HG03175 (cell line): ENCODE measurements around the gene RAB11B.
"Not testable (repeated sequence)": the region's sequence is repeated elsewhere in the genome, so short reads cannot be mapped to it uniquely, and the experiment has no call there.

ENCODE experiments used
- ATAC-seq: cut with Tn5 transposase; IDR thresholded peaks from one replicate; pipeline ENCODE4 v1.9.1; 2021; ENCODE audit warnings: mild to moderate bottlenecking, moderate library complexity; ENCODE audit not compliant: unreplicated experiment

The RAB11B gene

DNA sequence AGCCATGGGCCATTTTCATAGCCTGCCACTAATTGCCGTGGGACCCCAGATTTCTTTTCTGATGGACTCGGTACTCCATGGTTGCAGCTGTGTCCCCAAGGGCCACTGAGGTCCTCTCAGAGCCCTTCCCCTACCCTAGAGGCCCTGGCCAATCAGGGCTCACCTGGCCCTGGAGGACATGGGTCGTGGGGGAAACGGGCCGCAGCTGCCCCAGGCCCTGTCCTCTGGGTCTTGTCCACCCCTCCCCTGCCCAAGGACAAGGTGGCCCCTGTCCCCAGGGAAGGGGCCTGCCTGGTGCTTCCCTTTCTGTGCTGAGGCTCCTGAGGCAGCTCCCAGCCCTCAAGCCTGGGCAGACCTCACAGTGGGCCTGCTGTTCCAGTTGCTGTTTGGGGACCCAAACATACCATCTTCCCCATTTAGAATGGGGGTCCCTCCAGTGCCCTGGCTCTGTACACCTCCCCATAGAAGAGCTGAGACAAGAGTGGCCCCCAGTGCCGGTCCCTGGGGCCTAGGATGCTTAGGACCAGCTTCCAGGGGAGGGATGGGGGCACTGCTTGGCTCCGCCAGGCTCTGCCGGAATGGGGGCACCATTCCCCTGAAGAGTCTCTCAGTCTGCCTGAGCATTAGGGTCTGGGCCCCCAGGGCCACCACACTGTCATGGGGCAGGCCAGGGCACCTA, 3.2 kb downstream of the RAB11B start:
- ATAC-seq: no peak

DNA sequence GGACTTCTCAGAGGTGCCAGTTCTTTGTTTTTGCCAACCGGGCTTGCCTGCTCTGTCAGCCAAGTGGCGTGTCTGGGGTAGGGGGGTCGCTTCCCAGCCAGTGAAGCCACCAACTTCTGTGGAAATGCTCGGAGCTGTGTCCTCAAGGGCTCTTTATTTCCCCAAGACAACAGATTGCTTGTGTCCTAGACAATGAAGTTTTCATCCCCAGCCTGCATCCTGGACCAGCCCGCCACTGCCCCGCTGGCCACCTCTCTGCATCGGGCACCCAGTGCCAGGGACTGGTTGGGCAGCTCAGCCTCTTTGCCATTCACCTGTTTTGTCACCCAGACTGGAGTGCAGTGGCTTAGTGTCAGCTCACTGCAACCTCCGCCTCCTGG, 3.7 kb downstream of the RAB11B start:
- no peak for ATAC-seq

DNA sequence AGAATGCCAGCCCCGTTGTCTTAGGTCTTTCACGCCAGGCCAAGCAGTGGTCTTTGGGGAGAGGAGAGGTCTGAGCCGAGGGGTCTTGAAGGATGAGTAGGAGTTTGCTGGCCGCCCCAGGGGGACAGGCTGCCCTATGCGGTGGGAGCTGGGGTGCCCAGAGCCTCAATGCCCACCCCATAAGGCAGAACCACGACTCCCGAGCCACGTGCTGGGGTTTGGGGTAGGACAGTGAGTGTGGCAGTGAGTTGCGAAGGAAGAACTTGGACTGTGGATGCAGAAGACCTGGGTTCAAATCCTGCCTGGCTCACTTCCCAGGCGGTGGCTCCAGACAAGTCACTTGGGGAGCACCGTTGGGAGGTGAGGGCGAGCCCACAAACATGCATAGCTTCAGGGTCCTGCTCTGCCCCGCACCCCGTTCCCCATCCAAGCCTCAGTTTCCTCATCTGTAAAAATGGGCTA, 5.5 kb downstream of the RAB11B start:
- ATAC-seq: no peak

GRCh38 chr19:8396185-8396562, 6.0 kb downstream of the RAB11B start:
- no peak for ATAC-seq

GRCh38 chr19:8396563-8397203, 6.5 kb downstream of the RAB11B start:
- no peak for ATAC-seq

DNA sequence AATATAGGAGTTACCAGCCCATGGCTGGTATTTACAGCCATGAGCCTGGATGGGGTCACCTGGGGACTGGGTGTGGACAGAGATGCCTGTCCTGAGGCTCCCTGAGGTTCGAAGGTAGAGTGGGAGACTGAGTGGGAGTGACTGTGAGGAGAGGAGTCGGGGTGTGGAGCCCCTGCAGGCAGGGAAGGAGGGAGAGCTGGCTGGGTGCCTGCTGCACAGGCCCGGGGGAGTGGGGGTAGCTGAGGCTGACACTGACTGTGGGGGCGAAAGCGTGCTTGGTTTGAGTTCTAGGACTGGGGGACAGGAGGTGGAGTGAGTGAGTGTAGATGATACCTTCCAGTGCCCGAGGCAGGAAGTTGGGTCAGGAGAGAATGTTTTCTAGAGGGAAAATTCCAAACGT, 7.1 kb downstream of the RAB11B start:
- no peak for ATAC-seq

DNA sequence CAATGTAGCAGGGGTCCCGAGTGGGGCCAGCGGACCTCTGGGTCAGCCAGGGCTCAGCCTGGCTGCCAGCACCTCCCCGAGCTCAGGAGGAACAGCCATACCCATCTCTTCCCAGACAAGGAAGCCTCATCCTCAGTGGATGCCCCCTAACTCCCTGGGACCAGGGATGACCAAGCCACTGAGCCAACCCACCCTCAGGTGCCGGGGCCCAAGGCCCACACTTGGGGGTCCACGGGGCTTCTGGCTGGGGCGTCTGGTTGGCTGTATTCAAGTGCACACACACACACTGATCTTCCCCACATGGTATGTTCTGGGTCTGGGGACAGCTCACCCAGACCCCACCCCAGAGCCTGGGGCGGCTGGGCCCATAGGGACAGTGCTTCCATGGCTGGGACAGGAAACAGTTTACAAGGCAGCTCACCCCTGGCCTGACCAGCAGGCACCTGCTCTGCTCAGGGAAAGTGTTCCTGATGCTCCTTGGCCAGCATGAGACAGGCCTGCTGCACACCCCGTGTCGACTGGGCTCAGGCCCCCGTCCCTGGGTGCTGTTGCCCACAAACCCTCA, 7.7 kb downstream of the RAB11B start:
- ATAC-seq: no peak

GRCh38 chr19:8398311-8398771, 8.2 kb downstream of the RAB11B start:
- ATAC-seq: no peak

GRCh38 chr19:8399681-8400188, 9.6 kb downstream of the RAB11B start:
- no peak for ATAC-seq

DNA sequence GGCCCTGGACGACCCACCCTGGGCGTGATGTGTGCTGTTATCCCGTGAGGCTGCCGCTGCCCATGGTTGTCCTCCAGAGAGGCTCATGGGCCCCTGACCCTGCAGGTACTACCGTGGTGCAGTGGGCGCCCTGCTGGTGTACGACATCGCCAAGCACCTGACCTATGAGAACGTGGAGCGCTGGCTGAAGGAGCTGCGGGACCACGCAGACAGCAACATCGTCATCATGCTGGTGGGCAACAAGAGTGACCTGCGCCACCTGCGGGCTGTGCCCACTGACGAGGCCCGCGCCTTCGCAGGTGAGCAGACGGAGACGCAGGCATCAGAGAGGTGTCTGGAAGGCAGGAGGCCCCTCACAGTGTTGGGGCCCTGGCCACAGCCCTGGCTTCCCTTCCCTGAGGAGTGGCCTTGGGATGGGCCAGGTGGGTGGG, 11.8 kb downstream of the RAB11B start:
- no peak for ATAC-seq

- ATAC-seq: no peak
Observed at GRCh38 chr19:8403098-8403819, 13.1 kb downstream of the RAB11B start.

GRCh38 chr19:8403820-8404109, 13.6 kb downstream of the RAB11B start:
- ATAC-seq: no peak

DNA sequence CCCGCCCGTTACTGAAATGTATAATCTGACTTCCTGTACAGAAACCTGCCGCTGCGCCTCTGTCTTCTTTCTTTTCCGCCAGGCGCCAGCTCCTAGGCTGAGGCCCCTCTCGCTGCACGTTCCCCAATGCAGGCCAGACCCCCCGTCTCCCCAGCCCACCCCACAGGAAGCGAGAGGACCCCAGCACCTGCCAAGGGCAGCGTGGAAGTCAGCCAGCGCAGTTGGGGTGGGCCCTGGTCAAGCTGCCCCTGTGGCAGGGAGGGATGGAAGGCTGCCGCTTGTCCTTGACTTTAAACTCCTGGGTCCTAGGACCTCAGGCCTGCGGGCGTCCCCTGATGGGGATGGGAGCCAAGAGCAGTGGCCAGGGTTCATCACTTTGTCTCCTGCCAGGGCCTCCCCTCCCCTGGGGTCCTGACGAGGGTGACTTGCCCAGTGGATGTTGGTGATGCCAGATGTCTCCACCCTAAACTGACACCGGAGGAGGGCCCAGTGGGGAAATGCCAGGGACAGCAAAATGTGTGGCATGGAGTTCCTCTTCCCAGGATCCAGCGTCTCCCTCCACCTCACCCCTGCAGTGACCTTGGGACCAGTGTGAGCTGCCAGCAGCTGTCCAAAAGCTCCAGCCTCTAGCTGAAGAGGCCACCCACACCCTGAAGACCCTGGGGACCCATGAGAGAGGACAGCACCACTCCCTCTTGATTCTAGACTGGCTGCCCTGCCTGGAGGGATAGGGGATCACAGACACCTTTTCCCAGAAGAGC, 14.4 kb downstream of the RAB11B start:
- ATAC-seq: no peak

DNA sequence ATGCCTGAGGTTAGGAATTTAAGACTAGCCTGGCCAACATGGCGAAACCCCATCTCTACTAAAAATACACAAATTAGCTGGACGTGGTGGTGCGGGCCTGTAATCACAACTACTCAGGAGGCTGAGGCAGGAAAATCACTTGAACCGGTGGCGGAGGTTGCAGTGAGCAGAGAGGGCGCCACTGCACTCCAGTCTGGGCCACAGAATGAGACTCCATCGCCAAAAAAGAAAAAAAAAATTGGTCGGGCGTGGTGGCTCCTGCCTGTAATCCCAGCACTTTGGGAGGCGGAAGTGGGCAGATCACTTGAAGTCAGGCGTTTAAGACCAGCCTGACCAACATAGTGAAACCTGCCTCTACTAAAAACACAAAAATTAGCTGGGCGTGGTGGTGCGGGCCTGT, 20.6 kb downstream of the RAB11B start:
- ATAC-seq: not testable (repeated sequence)

- peak; percentile 99 for ATAC-seq
Observed at GRCh38 chr19:8412783-8413628, 22.8 kb downstream of the RAB11B start, which contains the start of gene MARCHF2. MARCHF2 (plus strand) TSS chr19:8413305; CDS start chr19:8421841, 8,536 bp downstream.

DNA sequence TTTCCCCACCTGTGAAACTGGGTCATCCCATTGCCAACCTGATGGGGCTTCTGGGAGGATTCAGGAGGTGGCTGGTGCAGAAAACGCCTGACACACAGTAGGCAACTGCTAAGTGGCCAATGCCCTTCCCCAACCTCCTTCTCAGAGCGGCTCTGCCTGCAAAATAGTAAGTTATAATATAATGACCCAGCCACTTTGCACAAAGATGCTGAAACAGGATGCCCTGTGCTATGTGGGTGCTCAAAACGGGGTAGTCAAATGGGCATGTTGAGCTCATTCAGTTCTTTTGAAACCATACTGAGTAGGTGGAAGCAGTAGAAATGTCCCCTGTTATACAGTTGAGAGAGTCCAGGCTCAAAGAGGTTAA, 23.5 kb downstream of the RAB11B start:
- no peak for ATAC-seq

DNA sequence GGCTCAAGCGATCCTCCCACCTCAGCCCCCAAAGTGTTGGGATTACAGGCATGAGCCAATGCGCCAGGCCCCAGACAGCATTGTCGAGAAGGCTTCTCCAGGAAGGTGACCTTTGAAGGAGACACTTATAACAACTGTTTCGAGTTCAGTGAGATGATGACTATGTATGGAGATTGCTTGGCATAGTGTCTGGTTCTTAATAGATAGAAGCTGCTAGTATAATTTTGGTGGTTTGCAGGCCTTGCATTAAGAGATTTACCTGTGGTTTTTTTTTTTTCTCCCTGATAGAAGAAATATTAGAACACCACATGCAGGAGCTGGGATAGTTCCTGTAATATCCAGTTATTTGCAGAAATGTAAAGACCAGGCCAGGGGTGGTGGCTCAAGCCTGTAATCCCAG, 26.6 kb downstream of the RAB11B start:
- no peak for ATAC-seq

DNA sequence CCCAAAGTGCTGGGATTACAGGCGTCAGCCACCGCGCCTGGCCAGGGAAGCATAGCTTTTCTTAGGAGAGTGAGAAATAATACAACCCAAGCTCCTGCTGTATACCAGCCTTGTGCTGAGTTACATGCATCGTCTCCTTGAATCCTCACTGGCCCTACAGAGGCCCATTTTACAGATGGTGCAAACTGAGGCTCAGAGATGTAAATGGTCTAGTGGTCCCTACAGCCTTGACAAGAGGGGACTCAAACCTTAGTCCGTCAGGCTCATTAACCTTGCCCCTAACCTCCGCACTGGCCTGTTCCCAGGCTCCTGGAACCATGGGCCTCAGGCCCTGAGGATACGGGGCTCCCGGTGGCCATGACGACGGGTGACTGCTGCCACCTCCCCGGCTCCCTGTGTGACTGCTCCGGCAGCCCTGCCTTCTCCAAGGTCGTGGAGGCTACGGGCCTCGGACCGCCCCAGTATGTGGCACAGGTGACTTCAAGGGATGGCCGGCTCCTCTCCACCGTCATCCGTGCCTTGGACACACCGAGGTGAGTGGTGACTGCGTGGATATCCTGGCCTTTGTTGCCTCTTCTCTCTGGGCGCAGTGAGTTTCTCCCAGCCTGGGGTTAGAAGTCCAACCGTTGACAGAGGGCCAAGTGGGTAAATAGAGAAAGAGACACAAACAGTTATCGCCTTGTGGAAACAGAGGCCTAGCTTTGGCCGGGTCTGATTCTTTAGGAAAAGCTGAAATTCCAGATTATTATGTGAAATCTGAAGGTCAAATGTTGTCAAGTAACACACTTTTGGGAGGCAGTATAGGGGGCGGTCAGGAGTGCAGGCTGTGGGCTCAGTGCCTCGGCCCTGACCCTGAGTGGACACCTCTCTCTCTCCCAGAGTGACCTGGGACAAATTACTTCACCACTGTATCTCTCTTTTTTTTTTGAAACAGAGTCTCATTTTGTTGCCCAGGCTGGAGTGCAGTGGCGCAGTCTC, 31.6 kb downstream of the RAB11B start:
- no peak for ATAC-seq

DNA sequence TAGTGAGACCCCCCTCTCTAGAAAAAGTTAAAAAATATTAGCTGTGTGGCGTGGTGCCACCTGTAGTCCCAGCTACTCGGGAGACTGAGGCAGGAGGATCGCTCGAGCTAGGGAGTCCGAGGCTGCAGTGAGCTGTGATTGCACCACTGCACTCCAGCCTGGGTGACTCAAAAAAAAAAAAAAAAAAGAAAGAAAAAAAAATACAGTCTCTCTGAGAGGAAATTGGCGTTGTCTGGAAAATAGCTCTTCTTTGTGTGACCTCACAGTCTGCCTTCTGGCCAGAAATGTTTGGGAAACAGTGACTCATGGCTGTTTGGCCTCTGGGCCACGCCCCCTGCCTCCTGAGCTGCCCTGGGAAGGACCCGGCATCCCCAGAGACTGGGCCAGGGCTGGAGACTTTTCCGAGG, 33.7 kb downstream of the RAB11B start:
- ATAC-seq: no peak
